Thyroid gland (tissue), 4 donors: ENCODE measurements around the gene VARS2. TPM values are rescaled to one million over a fixed set of nuclear protein-coding genes. Genes with fewer than 3 reads are reported as not detected.
"Not testable (repeated sequence)": the region's sequence is repeated elsewhere in the genome, so short reads cannot be mapped to it uniquely, and the experiment has no call there.

Experiments
- DNase-seq, 2 donors: peaks; one replicate each; pipeline ENCODE4 v3.0.0-alpha.2; 2019
- H3K27ac ChIP-seq, 3 donors: fragments of 200-600 bp; sonication (generic); 1 replicate in 2 of 3; 2 replicates in 1 of 3; pipeline ENCODE4 v1.5.1; 2016 to 2019; ENCODE audit warnings: mild to moderate bottlenecking in 1 of 3, moderate library complexity in 1 of 3
- H3K27me3 ChIP-seq: fragments of 200-600 bp; sonication (generic); one replicate; pipeline ENCODE4 v1.5.1; 2019
- H3K36me3 ChIP-seq, 2 donors: fragments of 200-600 bp; sonication (generic); one replicate each; pipeline ENCODE4 v1.5.1; 2016 to 2019
- H3K4me1 ChIP-seq, 2 donors: fragments of 200-600 bp; sonication (generic); one replicate each; pipeline ENCODE4 v1.5.1; 2017 to 2019
- H3K4me3 ChIP-seq, 3 donors: fragments of 200-600 bp; sonication (generic); replicated peaks in 1 of 3; 1 replicate in 2 of 3; 2 replicates in 1 of 3; pipeline ENCODE4 v1.5.1; 2016; ENCODE audit warnings: mild to moderate bottlenecking in 1 of 3
- H3K9me3 ChIP-seq: fragments of 200-600 bp; sonication (generic); one replicate; pipeline ENCODE4 v1.5.1; 2017
- POLR2A ChIP-seq, 2 donors: fragments of 450-650 bp; IDR thresholded peaks; one replicate each; pipeline ENCODE4 v1.6.1; 2017; ENCODE audit warnings: antibody characterized with exemption in 2 of 2, mild to moderate bottlenecking in 2 of 2, moderate library complexity in 1 of 2
- WGBS, 2 donors: methylation state at CpG; one replicate each; pipeline ENCODE4 v1.1.5; 2017; 5-methylcytosine and 5-hydroxymethylcytosine counted together
- intact Hi-C: fragments of 100-400 bp; cut with DNase I; formaldehyde crosslinking; loops from one replicate; pipeline ENCODE4 v1.15.1; 2023
- total RNA-seq, 4 donors: library from RNA; depleted of rRNA; stranded (reverse); fragments of >200 nt; gene quantifications; one replicate each; pipeline ENCODE4 v1.2.3, GENCODE V29; 2016
- TF ChIP-seq, protein P1 (sequence below), 6 experiments: fragments of 200-600 bp in 3 of 6; fragments of 450-650 bp in 3 of 6; sonication (generic) in 3 of 6; IDR thresholded peaks; one replicate each; pipeline ENCODE4 v1.5.1; 2016 to 2019; ENCODE audit warnings: antibody characterized with exemption in 6 of 6, mild to moderate bottlenecking in 2 of 6, inconsistent platforms in 1 of 6, moderate library complexity in 1 of 6

The VARS2 gene
- total RNA-seq, 4 donors from 2014 or later = 17.3 to 36.4 (median 30.6) TPM

DNA sequence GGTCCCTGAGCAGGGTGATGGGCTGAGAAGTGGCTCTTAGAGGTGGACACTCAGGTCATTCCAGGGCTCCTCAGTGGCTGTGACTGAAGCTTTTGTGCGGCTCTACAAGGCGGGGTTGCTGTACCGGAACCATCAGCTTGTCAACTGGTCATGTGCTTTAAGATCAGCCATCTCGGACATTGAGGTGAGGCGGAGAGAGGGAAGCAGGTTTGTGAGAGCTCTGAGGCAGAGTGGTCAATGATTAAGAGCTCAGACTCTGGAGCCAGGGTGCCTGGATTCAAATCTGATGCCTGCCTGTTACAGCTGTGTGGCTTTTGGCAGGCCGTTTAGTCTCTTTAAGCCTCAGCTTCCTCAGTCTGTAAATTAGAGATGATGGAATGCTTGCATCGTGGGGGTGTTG lies 3.0 kb downstream of the VARS2 start:
- Histone ChIP-seq H3K27ac (no peak overlapping the region), H3K4me1 (peaks cover 21 to 23% of the 10 kb centered on the region in 2 donors), H3K27me3 (no peaks in the 10 kb centered on the region), H3K4me3 (no peak overlapping the region), H3K9me3 (no peaks in the 10 kb centered on the region), H3K36me3 (peaks cover 22 to 35% of the 10 kb centered on the region in 2 donors)
- intact Hi-C loops = loop anchor here (5.0 kb wide), 1 partner anchor 165 kb away; no protein-coding TSS in a partner anchor
- no peak for DNase-seq
- WGBS, 2 donors = 86 to 87% methylated on average over 7 of the region's 7 CpGs
- TF ChIP-seq POLR2A (IDR thresholded peaks at IDR 0.05) = no peak
- TF ChIP-seq, protein P1, sequence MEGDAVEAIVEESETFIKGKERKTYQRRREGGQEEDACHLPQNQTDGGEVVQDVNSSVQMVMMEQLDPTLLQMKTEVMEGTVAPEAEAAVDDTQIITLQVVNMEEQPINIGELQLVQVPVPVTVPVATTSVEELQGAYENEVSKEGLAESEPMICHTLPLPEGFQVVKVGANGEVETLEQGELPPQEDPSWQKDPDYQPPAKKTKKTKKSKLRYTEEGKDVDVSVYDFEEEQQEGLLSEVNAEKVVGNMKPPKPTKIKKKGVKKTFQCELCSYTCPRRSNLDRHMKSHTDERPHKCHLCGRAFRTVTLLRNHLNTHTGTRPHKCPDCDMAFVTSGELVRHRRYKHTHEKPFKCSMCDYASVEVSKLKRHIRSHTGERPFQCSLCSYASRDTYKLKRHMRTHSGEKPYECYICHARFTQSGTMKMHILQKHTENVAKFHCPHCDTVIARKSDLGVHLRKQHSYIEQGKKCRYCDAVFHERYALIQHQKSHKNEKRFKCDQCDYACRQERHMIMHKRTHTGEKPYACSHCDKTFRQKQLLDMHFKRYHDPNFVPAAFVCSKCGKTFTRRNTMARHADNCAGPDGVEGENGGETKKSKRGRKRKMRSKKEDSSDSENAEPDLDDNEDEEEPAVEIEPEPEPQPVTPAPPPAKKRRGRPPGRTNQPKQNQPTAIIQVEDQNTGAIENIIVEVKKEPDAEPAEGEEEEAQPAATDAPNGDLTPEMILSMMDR (IDR thresholded peaks at IDR 0.05) = no peak

DNA sequence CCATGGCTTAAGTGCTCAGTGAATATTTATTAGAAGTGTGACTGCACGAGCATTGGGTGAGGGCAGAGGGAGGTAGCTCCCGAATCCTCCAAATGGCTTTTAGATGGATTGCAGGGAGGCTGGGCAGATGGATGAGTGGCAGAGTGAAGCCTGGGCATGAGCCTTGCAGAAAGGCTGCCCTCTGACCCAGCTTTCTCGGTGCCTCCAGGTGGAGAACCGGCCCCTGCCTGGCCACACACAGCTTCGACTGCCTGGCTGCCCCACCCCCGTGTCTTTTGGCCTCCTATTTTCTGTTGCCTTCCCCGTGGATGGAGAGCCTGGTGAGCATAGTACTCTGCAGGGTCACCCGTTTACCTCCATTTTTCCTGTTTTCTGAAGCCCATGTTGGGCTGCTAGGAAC lies 3.4 kb downstream of the VARS2 start:
- no peaks in the 10 kb centered on the region for H3K9me3 ChIP-seq
- no peak for DNase-seq
- TF ChIP-seq, protein P1 (IDR thresholded peaks at IDR 0.05) = no peak
- TF ChIP-seq POLR2A (IDR thresholded peaks at IDR 0.05) = no peak
- 85 to 92% methylated on average over 8 of the region's 8 CpGs for WGBS, 2 donors
- no peak overlapping the region for H3K4me3 ChIP-seq
- H3K27me3 ChIP-seq = no peaks in the 10 kb centered on the region
- peaks cover 21 to 23% of the 10 kb centered on the region in 2 donors for H3K4me1 ChIP-seq
- no peak overlapping the region for H3K27ac ChIP-seq
- H3K36me3 ChIP-seq = peaks cover 25 to 34% of the 10 kb centered on the region in 2 donors
- intact Hi-C loops = loop anchor here (5.0 kb wide), 1 partner anchor 165 kb away; no protein-coding TSS in a partner anchor

DNA sequence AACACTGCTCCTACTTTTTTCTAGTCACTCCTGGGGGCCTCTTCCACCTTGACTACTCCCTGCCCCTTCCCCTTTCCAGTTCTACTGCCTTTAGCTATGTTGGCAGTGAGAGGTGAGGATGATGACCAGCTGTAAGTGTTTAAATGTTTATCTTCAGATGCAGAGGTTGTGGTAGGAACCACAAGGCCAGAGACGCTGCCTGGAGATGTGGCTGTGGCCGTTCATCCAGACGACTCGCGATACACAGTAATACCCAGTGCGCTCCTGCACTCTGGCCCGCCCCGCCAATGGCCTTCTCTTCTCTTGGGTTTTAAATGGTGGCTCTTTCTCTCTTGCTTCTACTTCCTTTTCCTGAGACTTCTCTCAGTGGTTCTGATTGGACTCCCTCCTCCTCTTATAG lies 4.6 kb downstream of the VARS2 start:
- intact Hi-C loops = loop anchor here (5.0 kb wide), 1 partner anchor 164 kb away; no protein-coding TSS in a partner anchor
- TF ChIP-seq, protein P1 (IDR thresholded peaks at IDR 0.05) = no peak
- no peak for TF ChIP-seq POLR2A (IDR thresholded peaks at IDR 0.05)
- no peak overlapping the region for H3K4me3 ChIP-seq
- H3K9me3 ChIP-seq = no peaks in the 10 kb centered on the region
- peaks cover 17 to 20% of the 10 kb centered on the region in 2 donors for H3K4me1 ChIP-seq
- DNase-seq = no peak
- H3K36me3 ChIP-seq = peaks cover 34 to 46% of the 10 kb centered on the region in 2 donors
- H3K27me3 ChIP-seq = no peaks in the 10 kb centered on the region
- WGBS, 2 donors = 94 to 97% methylated on average over 8 of the region's 8 CpGs
- H3K27ac ChIP-seq = no peak overlapping the region

DNA sequence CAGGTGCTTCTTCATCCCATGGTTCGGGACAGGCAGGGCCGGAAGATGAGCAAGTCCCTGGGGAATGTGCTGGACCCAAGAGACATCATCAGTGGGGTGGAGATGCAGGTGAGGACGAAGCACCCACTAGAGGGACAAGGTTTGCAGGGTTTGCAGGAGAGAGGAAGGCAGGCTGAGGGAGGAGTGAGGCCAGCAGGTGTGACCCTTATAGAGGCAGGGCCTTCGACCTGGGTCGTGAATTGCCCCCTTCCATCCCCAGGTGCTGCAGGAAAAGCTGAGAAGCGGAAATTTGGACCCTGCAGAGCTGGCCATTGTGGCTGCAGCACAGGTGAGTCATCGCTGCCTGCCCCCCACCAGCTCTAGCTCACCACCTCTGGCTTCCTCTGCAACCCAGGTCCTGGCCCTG lies 8.4 kb downstream of the VARS2 start:
- H3K9me3 ChIP-seq = no peaks in the 10 kb centered on the region
- intact Hi-C loops = no loop called here
- peaks cover 0 to 8% of the 10 kb centered on the region in 2 donors for H3K4me1 ChIP-seq
- H3K4me3 ChIP-seq = no peak overlapping the region
- TF ChIP-seq, protein P1 (IDR thresholded peaks at IDR 0.05) = no peak
- no peak for TF ChIP-seq POLR2A (IDR thresholded peaks at IDR 0.05)
- no peaks in the 10 kb centered on the region for H3K27me3 ChIP-seq
- WGBS, 2 donors = 91 to 94% methylated on average over 7 of the region's 7 CpGs
- H3K27ac ChIP-seq = no peak overlapping the region
- peaks cover 34 to 56% of the 10 kb centered on the region in 2 donors for H3K36me3 ChIP-seq
- DNase-seq = no peak

DNA sequence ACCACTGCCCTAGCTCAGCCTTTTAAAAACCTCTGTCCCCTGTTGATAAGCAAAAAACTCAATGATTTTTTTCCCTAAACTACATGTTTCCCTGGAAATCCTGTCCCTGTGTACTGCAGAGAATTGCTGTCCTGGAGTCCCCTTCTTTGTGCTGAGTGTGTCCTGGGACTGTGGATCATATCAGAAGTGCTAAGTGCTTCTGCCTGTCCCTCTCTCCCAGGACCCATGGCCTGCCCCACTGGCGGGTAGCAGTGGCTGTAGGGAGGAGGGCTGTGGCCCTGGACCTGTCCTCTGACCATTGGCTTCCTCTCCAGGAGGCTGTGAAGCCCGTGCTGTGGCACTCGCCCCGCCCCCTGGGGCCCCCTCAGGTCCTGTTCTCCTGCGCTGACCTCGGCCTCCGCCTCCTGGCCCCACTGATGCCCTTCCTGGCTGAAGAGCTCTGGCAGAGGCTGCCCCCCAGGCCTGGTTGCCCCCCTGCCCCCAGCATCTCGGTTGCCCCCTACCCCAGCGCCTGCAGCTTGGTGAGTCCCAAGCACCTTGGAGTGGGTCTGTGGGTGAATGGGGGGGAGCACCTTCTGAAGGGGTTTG lies 10.1 kb downstream of the VARS2 start:
- peaks cover 28 to 47% of the 10 kb centered on the region in 2 donors for H3K36me3 ChIP-seq

More for the DNA sequence above, 10.1 kb downstream of the VARS2 start:
- H3K27ac ChIP-seq, H3K4me1 ChIP-seq, H3K27me3 ChIP-seq, DNase-seq, H3K4me3 ChIP-seq, intact Hi-C loops, H3K9me3 ChIP-seq: not testable (repeated sequence)
- WGBS, 2 donors = 80% methylated on average over 5 of the region's 9 CpGs; no CpG with 5 or more reads in 1 of the 2 donors
